Panc1 (cell line): Measurements from ENCODE around the gene RFX1. TPM values are rescaled to one million over a fixed set of nuclear protein-coding genes. Genes with fewer than 3 reads are reported as not detected.

ENCODE experiments used
- ATAC-seq: fragments of 200-7000 bp; cut with Tn5 transposase; 2 replicates; pipeline ENCODE4 v1.9.1; 2020; ENCODE audit warnings: mild to moderate bottlenecking, moderate library complexity
- BruUV-seq: library from RNA; stranded (reverse); fragments of 400-500 nt; replicated peaks from 2 replicates; lab custom pipeline; 2021; lab: Mats Ljungman, UMichigan
- CTCF ChIA-PET: fragments of 300-600 bp; sonication (Branson Sonifier 250); formaldehyde crosslinking; loops from one replicate; lab custom pipeline; 2022; ENCODE audit warnings: antibody characterized with exemption; lab: Charles Lee
- POLR2A ChIA-PET: fragments of 300-600 bp; sonication (Branson Sonifier 250); formaldehyde crosslinking; loops from one replicate; lab custom pipeline; 2022; ENCODE audit warnings: antibody characterized with exemption; lab: Charles Lee
- DNase-seq: peaks from one replicate; pipeline ENCODE4 v3.0.0-alpha.2; 2010; ENCODE audit warnings: low read depth, low spot score
- H3K27ac ChIP-seq: 2 replicates; pipeline ENCODE4 v1.5.1; 2011; ENCODE audit warnings: mild to moderate bottlenecking, low read length, inconsistent platforms
- H3K27me3 ChIP-seq: fragments of 200-500 bp; sonication (Bioruptor generic); 2 replicates; pipeline ENCODE4 v1.6.0; 2014; ENCODE audit warnings: low read length, inconsistent platforms; ENCODE audit not compliant: control insufficient read depth, insufficient read depth
- H3K36me3 ChIP-seq: fragments of 200-500 bp; sonication (Bioruptor generic); 2 replicates; pipeline ENCODE4 v1.5.1; 2014; ENCODE audit warnings: inconsistent platforms, mild to moderate bottlenecking, low read length, moderate library complexity; ENCODE audit not compliant: control insufficient read depth, insufficient read depth
- H3K4me1 ChIP-seq: 2 replicates; pipeline ENCODE4 v1.5.1; 2011; ENCODE audit warnings: inconsistent platforms, mild to moderate bottlenecking, low read length, moderate library complexity; ENCODE audit not compliant: control insufficient read depth, insufficient read depth
- H3K4me3 ChIP-seq, 2 experiments: 2 replicates each; pipeline ENCODE4 v1.5.1; 2011 to 2012; ENCODE audit warnings: low read depth in 2 of 2, low read length in 2 of 2, mild to moderate bottlenecking in 2 of 2, inconsistent platforms in 1 of 2, moderate library complexity in 1 of 2
- H3K9me3 ChIP-seq: fragments of 200-500 bp; sonication (Bioruptor generic); 2 replicates; pipeline ENCODE4 v1.5.1; 2014; ENCODE audit warnings: low read depth, mild to moderate bottlenecking, inconsistent platforms, low read length, moderate library complexity; ENCODE audit not compliant: control insufficient read depth, insufficient read depth
- CTCF ChIP-seq: fragments of 450-650 bp; IDR thresholded peaks from 2 replicates; pipeline ENCODE4 v1.5.1; 2017; ENCODE audit warnings: mild to moderate bottlenecking
- POLR2AphosphoS5 ChIP-seq: IDR thresholded peaks from 2 replicates; pipeline ENCODE4 v1.6.1; 2012; ENCODE audit warnings: mild to moderate bottlenecking, low read depth, low read length, moderate library complexity
- REST ChIP-seq, 2 experiments: IDR thresholded peaks; 2 replicates each; pipeline ENCODE4 v1.6.1; 2011 to 2012; ENCODE audit warnings: low read depth in 2 of 2, control low read depth in 1 of 2, low read length in 1 of 2, mild to moderate bottlenecking in 1 of 2, moderate library complexity in 1 of 2; ENCODE audit not compliant: insufficient read depth in 1 of 2
- in situ Hi-C: cut with HindIII; loops from 2 replicates; pipeline ENCODE4 v1.10.0; 2016; ENCODE audit warnings: low sequenced_read_pairs, low pct_unique_long_range_greater_than_20kb
- intact Hi-C: fragments of 100-400 bp; cut with micrococcal nuclease; formaldehyde crosslinking; loops from one replicate; pipeline ENCODE4 v1.10.0; 2022; ENCODE audit not compliant: unreplicated experiment
- total RNA-seq: library from RNA; stranded (reverse); gene quantifications from one replicate; pipeline ENCODE4 v1.2.1, GENCODE V29; 2021; ENCODE audit not compliant: unreplicated experiment

The RFX1 gene
- total RNA-seq, 1 experiment from 2014 or later: 15.2 TPM

- DNase-seq (no peak), ATAC-seq (peak; percentile 54)
- Histone ChIP-seq H3K9me3 (no peaks in the 10 kb centered on the region), H3K27ac (no peak overlapping the region), H3K27me3 (no peaks in the 10 kb centered on the region), H3K4me1 (no peaks in the 10 kb centered on the region), H3K36me3 (no peaks in the 10 kb centered on the region), H3K4me3 (no peak overlapping the region)
- no TSS peak for BruUV-seq
- ChIA-PET CTCF (interaction anchor here (0.7 kb wide), 1 partner anchor 61 kb away, joined by 16 read pairs; no protein-coding TSS in a partner anchor), POLR2A (no interaction called here)
- intact Hi-C loops: no loop called here
- in situ Hi-C loops: no loop called here
- TF ChIP-seq POLR2AphosphoS5 (peak; percentile 5; the same call in 1 of the 2 replicates), CTCF (no peak), REST (IDR thresholded peaks at IDR 0.05; ENCODE audit: insufficient read depth in 1 of 2, low read depth in 2 of 2, low read length in 1 of 2) (no peak)
These were observed 44.1 kb downstream of the RFX1 start for GRCh38 chr19:13961826-13962698.

- in situ Hi-C loops: no loop called here
- H3K27me3 ChIP-seq: no peaks in the 10 kb centered on the region
- ChIA-PET POLR2A (no interaction called here), CTCF (no interaction called here)
- peak; percentile 10; the same call in 1 of the 2 replicates for ATAC-seq
- DNase-seq: no peak
- intact Hi-C loops: no loop called here
- no peak; the same call in 1 of the 2 replicates for TF ChIP-seq POLR2AphosphoS5
- H3K27ac ChIP-seq: no peak overlapping the region
- H3K36me3 ChIP-seq: no peaks in the 10 kb centered on the region
- H3K4me3 ChIP-seq: no peak overlapping the region
- H3K4me1 ChIP-seq: no peaks in the 10 kb centered on the region
- no TSS peak for BruUV-seq
- H3K9me3 ChIP-seq: no peaks in the 10 kb centered on the region
These were observed 45.0 kb downstream of the RFX1 start for GRCh38 chr19:13960863-13961784.
